GM23248 (cell line): ENCODE results near the gene IPO9. TPM values are rescaled to one million over a fixed set of nuclear protein-coding genes. Genes with fewer than 3 reads are reported as not detected.

Experiments used
- DNase-seq: peaks from one replicate; pipeline ENCODE4 v3.0.0-alpha.2; 2015
- H2AFZ ChIP-seq: fragments of 200-600 bp; sonication (generic); 2 replicates; pipeline ENCODE4 v1.6.1; 2016; ENCODE audit warnings: antibody characterized with exemption
- H3F3A ChIP-seq: fragments of 200-600 bp; sonication (generic); 2 replicates; pipeline ENCODE4 v1.6.1; 2016; ENCODE audit warnings: mild to moderate bottlenecking, antibody characterized with exemption, mixed run types; ENCODE audit not compliant: insufficient read depth
- H3K27ac ChIP-seq: fragments of 200-600 bp; sonication (generic); 2 replicates; pipeline ENCODE4 v1.5.1; 2016; ENCODE audit warnings: mild to moderate bottlenecking
- H3K27me3 ChIP-seq: fragments of 200-600 bp; sonication (generic); replicated peaks from 2 replicates; pipeline ENCODE4 v1.6.1; 2016; ENCODE audit warnings: mild to moderate bottlenecking; ENCODE audit not compliant: insufficient read depth
- H3K36me3 ChIP-seq: fragments of 200-600 bp; sonication (generic); 2 replicates; pipeline ENCODE4 v1.6.1; 2016; ENCODE audit warnings: low read depth, mild to moderate bottlenecking
- H3K4me1 ChIP-seq: fragments of 200-600 bp; sonication (generic); 2 replicates; pipeline ENCODE4 v1.6.1; 2016; ENCODE audit warnings: mild to moderate bottlenecking; ENCODE audit not compliant: insufficient read depth
- H3K4me2 ChIP-seq: fragments of 200-600 bp; sonication (generic); one replicate; pipeline ENCODE4 v1.6.1; 2016; ENCODE audit warnings: mild to moderate bottlenecking; ENCODE audit not compliant: unreplicated experiment
- H3K4me3 ChIP-seq: fragments of 200-600 bp; sonication (generic); 2 replicates; pipeline ENCODE4 v1.5.1; 2016; ENCODE audit warnings: mild to moderate bottlenecking
- H3K79me2 ChIP-seq: fragments of 200-600 bp; sonication (generic); 2 replicates; pipeline ENCODE4 v1.6.1; 2016; ENCODE audit warnings: mild to moderate bottlenecking; ENCODE audit not compliant: insufficient read depth
- H3K9ac ChIP-seq: fragments of 200-600 bp; sonication (generic); 2 replicates; pipeline ENCODE4 v1.6.1; 2016; ENCODE audit warnings: mild to moderate bottlenecking
- H3K9me2 ChIP-seq: fragments of 200-600 bp; sonication (generic); 2 replicates; pipeline ENCODE4 v1.6.1; 2016; ENCODE audit warnings: mixed run types, mild to moderate bottlenecking, moderate library complexity; ENCODE audit not compliant: insufficient read depth
- H3K9me3 ChIP-seq: fragments of 200-600 bp; sonication (generic); one replicate; pipeline ENCODE4 v1.6.1; 2017; ENCODE audit warnings: low read depth
- H4K20me1 ChIP-seq: fragments of 200-600 bp; sonication (generic); 2 replicates; pipeline ENCODE4 v1.6.0; 2016; ENCODE audit not compliant: insufficient read depth
- EZH2 ChIP-seq: fragments of 200-600 bp; sonication (generic); IDR thresholded peaks from 2 replicates; pipeline ENCODE4 v1.6.1; 2018; ENCODE audit warnings: antibody characterized with exemption, mild to moderate bottlenecking; ENCODE audit not compliant: insufficient read depth, poor library complexity, severe bottlenecking
- EZH2phosphoT487 ChIP-seq: fragments of 200-600 bp; sonication (generic); IDR thresholded peaks from 2 replicates; pipeline ENCODE4 v1.6.1; 2018; ENCODE audit warnings: antibody characterized with exemption, moderate library complexity, mild to moderate bottlenecking, low read depth; ENCODE audit not compliant: insufficient read depth
- WGBS, 2 experiments: methylation state at CpG; one replicate each; pipeline ENCODE4 v1.1.6; 2015 to 2017; ENCODE audit warnings: low lambda C conversion rate in 2 of 2, low coverage in 1 of 2; ENCODE audit errors: missing lambda C conversion rate in 2 of 2; 5-methylcytosine and 5-hydroxymethylcytosine counted together
- in situ Hi-C: fragments of 300-500 bp; cut with MboI; formaldehyde crosslinking; loops from 2 replicates; pipeline ENCODE4 v1.15.0; 2020
- microRNA counts: library from miRNA; unstranded; fragments of <30 nt; microRNA quantifications from one replicate; lab custom pipeline; 2016
- microRNA-seq: library from miRNA; unstranded; fragments of <30 nt; microRNA quantifications from one replicate; pipeline ENCODE4, GENCODE V29; 2016; ENCODE audit warnings: borderline number of aligned reads
- polyA plus RNA-seq: library from polyadenylated mRNA; unstranded; fragments of >200 nt; fragmentation: Nextera tagmentation; extraction: Ambion mirVana; gene quantifications from 2 replicates; pipeline ENCODE4 v1.2.1, GENCODE V29; 2016
- small RNA-seq: library from RNA; depleted of rRNA; stranded (forward); fragments of <200 nt; gene quantifications from one replicate; pipeline ENCODE3, GENCODE V24; 2014; ENCODE audit warnings: low read depth, low replicate concordance
- total RNA-seq: library from RNA; depleted of rRNA; stranded (reverse); fragments of >200 nt; shearing (Covaris generic); gene quantifications from 2 replicates; pipeline ENCODE4 v1.2.3, GENCODE V29; 2014; rRNA removed

IPO9 gene
- total and polyA plus RNA-seq, 2 experiments from 2014 or later, result 18.3 to 52.4 TPM

- no peak overlapping the region for H3K4me2 ChIP-seq
- peaks cover 9% of the 10 kb centered on the region; the same call in 1 of the 2 replicates for H3K4me1 ChIP-seq
- H3K9me3 ChIP-seq, result no peaks in the 10 kb centered on the region
- no peak overlapping the region for H3K4me3 ChIP-seq
- no peak overlapping the region for H2AFZ ChIP-seq
- no peaks in the 10 kb centered on the region for H4K20me1 ChIP-seq
- H3K27ac ChIP-seq, result no peak overlapping the region
- no peaks in the 10 kb centered on the region for H3K79me2 ChIP-seq
- no peaks in the 10 kb centered on the region for H3K9me2 ChIP-seq
- no peaks in the 10 kb centered on the region for H3K27me3 ChIP-seq
- DNase-seq, result no peak
- in situ Hi-C loops, result no loop called here
- no peaks in the 10 kb centered on the region for H3F3A ChIP-seq
- no peak overlapping the region for H3K9ac ChIP-seq
- no peaks in the 10 kb centered on the region for H3K36me3 ChIP-seq
- 58 to 62% methylated on average over 4 of the region's 4 CpGs for WGBS, 2 experiments
- TF ChIP-seq EZH2phosphoT487 (no peak), EZH2 (no peak)
These were observed 101.2 kb downstream of the IPO9 start for GRCh38 chr1:201930137-201930536.

GRCh38 chr1:201930803-201931202 is 101.8 kb downstream of the IPO9 start:
- Histone ChIP-seq H3K27ac (no peak overlapping the region), H4K20me1 (no peaks in the 10 kb centered on the region), H3K9me2 (no peaks in the 10 kb centered on the region), H3K27me3 (no peaks in the 10 kb centered on the region), H3K9me3 (no peaks in the 10 kb centered on the region), H3F3A (no peaks in the 10 kb centered on the region), H3K4me1 (peaks cover 9% of the 10 kb centered on the region; the same call in 1 of the 2 replicates), H2AFZ (no peak overlapping the region), H3K9ac (no peak overlapping the region), H3K79me2 (no peaks in the 10 kb centered on the region), H3K4me3 (no peak overlapping the region), H3K4me2 (no peak overlapping the region), H3K36me3 (no peaks in the 10 kb centered on the region)
- no peak for DNase-seq
- in situ Hi-C loops, result no loop called here
- TF ChIP-seq EZH2 (no peak), EZH2phosphoT487 (no peak)
- 59 to 66% methylated on average over 5 of the region's 5 CpGs for WGBS, 2 experiments

MicroRNAs within 50 kb of the gene (microRNA counts, 767-probe panel; counts per million panel counts)
- microRNA hsa-miR-1231 (lab: Ali Mortazavi, UCI), result 447 counts per million, percentile 86 among the panel's probes with 10 or more counts

Small RNA genes lying within 50 kb of the gene (microRNA-seq; reads per million reads assigned to microRNA genes)
- not detected for gene MIR1231
- gene MIR6739, result not detected

Small RNA genes lying within 50 kb of the gene (small RNA-seq; reads per million reads assigned to genes)
- gene MIR1231, result not detected
- not detected for gene MIR6739

Other genes with a start within 250 kb of the IPO9 start
- 24.8 and 42.4 TPM in 2 replicates for gene SHISA4, start 59.7 kb downstream of the IPO9 start, total RNA-seq
- 47.9 and 48.0 TPM in 2 replicates for gene SHISA4, start 59.7 kb downstream of the IPO9 start, polyA plus RNA-seq
- 7.8 and 8.9 TPM in 2 replicates for gene LMOD1, start 117.4 kb downstream of the IPO9 start, total RNA-seq
- gene LMOD1, start 117.4 kb downstream of the IPO9 start, polyA plus RNA-seq, result 6.1 and 6.3 TPM in 2 replicates
- gene TIMM17A, start 126.3 kb downstream of the IPO9 start, total RNA-seq, result 56.4 and 68.8 TPM in 2 replicates
- gene TIMM17A, start 126.3 kb downstream of the IPO9 start, polyA plus RNA-seq, result 116 and 123 TPM in 2 replicates
- 80.5 and 83.6 TPM in 2 replicates for gene RNPEP, start 153.5 kb downstream of the IPO9 start, total RNA-seq
- gene RNPEP, start 153.5 kb downstream of the IPO9 start, polyA plus RNA-seq, result 68.6 and 70.7 TPM in 2 replicates
- under 0.01 TPM in 1 of 2 replicates, not detected in the other for gene ELF3, start 181.4 kb downstream of the IPO9 start, total RNA-seq
- gene ELF3, start 181.4 kb downstream of the IPO9 start, polyA plus RNA-seq, result not detected in 2 replicates